HepG2 (cell line): ENCODE data around the gene DDX1. TPM values are rescaled to one million over a fixed set of nuclear protein-coding genes. Genes with fewer than 3 reads are reported as not detected.

Source experiments
- ATAC-seq: fragments of 200-7000 bp; cut with Tn5 transposase; 3 replicates; pipeline ENCODE4 v1.9.1; 2020; ENCODE audit warnings: mild to moderate bottlenecking, moderate library complexity
- BruUV-seq: library from RNA; stranded (reverse); fragments of 400-500 nt; replicated peaks from 2 replicates; lab custom pipeline; 2021; lab: Mats Ljungman, UMichigan
- CTCF ChIA-PET: fragments of 300-600 bp; formaldehyde crosslinking; extraction: SDS; loops from one replicate; lab custom pipeline; 2021; ENCODE audit warnings: low total read pairs, inconsistent platforms, low intra/inter-chr PET ratio; lab: Yijun Ruan, JAX
- POLR2A ChIA-PET: fragments of 350-600 bp; sonication (Branson Sonifier 250); formaldehyde crosslinking; loops from one replicate; lab custom pipeline; 2020; ENCODE audit warnings: antibody characterized with exemption, inconsistent platforms; lab: Yijun Ruan, JAX
- DNase-seq: peaks from one replicate; pipeline ENCODE4 v3.0.0-alpha.2; 2015; ENCODE audit warnings: low spot score
- FAIRE-seq: peaks from 3 replicates; lab custom pipeline; 2011; peaks lifted over from hg19 to GRCh38; lab: Jason Lieb, UNC
- H2AFZ ChIP-seq: one replicate; pipeline ENCODE4 v1.6.1; 2011; ENCODE audit warnings: low read length, inconsistent platforms
- H3K27ac ChIP-seq: fragments of 300-600 bp; 3 replicates; pipeline ENCODE4 v1.8.0; 2011; ENCODE audit warnings: mixed run types, mild to moderate bottlenecking, mixed read lengths, low read length, inconsistent platforms; ENCODE audit not compliant: insufficient read depth; ENCODE audit errors: extremely low read length
- H3K27me3 ChIP-seq, 2 experiments: fragments of 200-600 bp in 1 of 2; 2 replicates in 1 of 2; 3 replicates in 1 of 2; pipeline versions ENCODE4 v1.6.0 to v1.8.0; 2011; ENCODE audit warnings: low read length in 2 of 2, mild to moderate bottlenecking in 2 of 2, moderate library complexity in 2 of 2, inconsistent platforms in 1 of 2; ENCODE audit not compliant: insufficient read depth in 2 of 2, control insufficient read depth in 1 of 2
- H3K36me3 ChIP-seq, 2 experiments: fragments of 200-600 bp in 1 of 2; replicated peaks in 1 of 2; 2 replicates in 1 of 2; 3 replicates in 1 of 2; pipeline versions ENCODE4 v1.5.1 to v1.8.0; 2011; ENCODE audit warnings: low read length in 2 of 2, inconsistent platforms in 1 of 2; ENCODE audit not compliant: insufficient read depth in 2 of 2, control insufficient read depth in 1 of 2
- H3K4me1 ChIP-seq: 2 replicates; pipeline ENCODE4 v1.5.1; 2012; ENCODE audit warnings: low read length, inconsistent platforms; ENCODE audit not compliant: insufficient read depth
- H3K4me2 ChIP-seq: 2 replicates; pipeline ENCODE4 v1.6.0; 2011; ENCODE audit warnings: low read depth, low read length, inconsistent platforms
- H3K4me3 ChIP-seq, 3 experiments: fragments of 200-600 bp in 1 of 3; sonication (generic), shearing (Covaris generic) in 1 of 3; replicated peaks in 1 of 3; 2 replicates each; pipeline ENCODE4 v1.5.1; 2011 to 2016; ENCODE audit warnings: low read length in 3 of 3, inconsistent platforms in 2 of 3, low read depth in 2 of 3, mild to moderate bottlenecking in 2 of 3, control low read depth in 1 of 3, mixed read lengths in 1 of 3; ENCODE audit not compliant: insufficient read depth in 1 of 3
- H3K79me2 ChIP-seq: one replicate; pipeline ENCODE4 v1.6.1; 2011; ENCODE audit warnings: low read length, inconsistent platforms; ENCODE audit not compliant: insufficient read depth
- H3K9ac ChIP-seq: 2 replicates; pipeline ENCODE4 v1.6.0; 2011; ENCODE audit warnings: mild to moderate bottlenecking, low read depth, low read length, inconsistent platforms; ENCODE audit not compliant: insufficient read depth
- H3K9me3 ChIP-seq: 2 replicates; pipeline ENCODE4 v1.5.1; 2012; ENCODE audit warnings: mild to moderate bottlenecking, low read length
- H4K20me1 ChIP-seq: 2 replicates; pipeline ENCODE4 v1.6.0; 2011; ENCODE audit warnings: inconsistent platforms, mild to moderate bottlenecking, low read length, moderate library complexity; ENCODE audit not compliant: insufficient read depth
- ATF1 ChIP-seq: IDR thresholded peaks from 2 replicates; pipeline ENCODE4 v1.6.1; 2016; ENCODE audit warnings: mild to moderate bottlenecking, control low read depth
- KAT2B ChIP-seq: fragments of 150-350 bp; IDR thresholded peaks from 2 replicates; pipeline ENCODE4 v1.6.1; 2014; ENCODE audit warnings: low read depth, low read length, borderline replicate concordance
- NFKB2 ChIP-seq: sonication (generic); formaldehyde crosslinking; IDR thresholded peaks from 2 replicates; pipeline ENCODE4 v1.4.0; 2020; ENCODE audit warnings: missing genetic modification reagents, borderline replicate concordance
- PAXIP1 ChIP-seq: sonication (generic); formaldehyde crosslinking; conservative IDR thresholded peaks from 2 replicates; pipeline ENCODE4 v1.4.0; 2020; ENCODE audit warnings: mild to moderate bottlenecking, missing genetic modification reagents, moderate library complexity
- POGZ ChIP-seq: sonication (generic); formaldehyde crosslinking; IDR thresholded peaks from 2 replicates; pipeline ENCODE4 v1.4.0; 2020; ENCODE audit warnings: mild to moderate bottlenecking, missing genetic modification reagents
- PRPF4 ChIP-seq: fragments of 200-400 bp; formaldehyde crosslinking; IDR thresholded peaks from 2 replicates; pipeline ENCODE4 v1.6.1; 2016; ENCODE audit warnings: low read length, low read depth; ENCODE audit not compliant: poor library complexity, severe bottlenecking
- SRSF1 ChIP-seq: fragments of 200-400 bp; formaldehyde crosslinking; optimal IDR thresholded peaks from 2 replicates; pipeline ENCODE3; 2017; ENCODE audit warnings: mild to moderate bottlenecking, low read depth, low read length, moderate library complexity
- ZFY ChIP-seq: sonication (generic); formaldehyde crosslinking; IDR thresholded peaks from 2 replicates; pipeline ENCODE4 v1.4.0; 2020; ENCODE audit warnings: missing genetic modification reagents
- ZNF501 ChIP-seq: sonication (generic); formaldehyde crosslinking; IDR thresholded peaks from 2 replicates; pipeline ENCODE4 v1.5.1; 2020; ENCODE audit warnings: mild to moderate bottlenecking, moderate library complexity, missing genetic modification reagents
- ZNF572 ChIP-seq: sonication (generic); formaldehyde crosslinking; IDR thresholded peaks from 2 replicates; pipeline ENCODE4 v1.5.1; 2020; ENCODE audit warnings: mild to moderate bottlenecking, missing genetic modification reagents
- WGBS: methylation state at CpG from one replicate; pipeline ENCODE4 v1.1.6; 2017; ENCODE audit warnings: low lambda C conversion rate; 5-methylcytosine and 5-hydroxymethylcytosine counted together
- in situ Hi-C: cut with HindIII; loops from 2 replicates; pipeline ENCODE4 v1.10.0; 2017; ENCODE audit warnings: low pct_unique_long_range_greater_than_20kb; ENCODE audit not compliant: extremely low pct_ligation_motif_present
- intact Hi-C: fragments of 100-400 bp; cut with micrococcal nuclease; formaldehyde crosslinking; loops from one replicate; pipeline ENCODE4 v1.10.0; 2022; ENCODE audit not compliant: unreplicated experiment
- polyA plus RNA-seq, 8 experiments: library from polyadenylated mRNA; depleted of rRNA in 3 of 8; stranded (reverse) in 7 of 8; unstranded in 1 of 8; fragments of >200 nt; fragmentation: Illumina TruSeq in 4 of 8; extraction: Trizol in 4 of 8; gene quantifications; 2 replicates each; pipeline versions ENCODE4 v1.2.1 to v1.2.3, GENCODE V29; 2011 to 2016; ENCODE audit warnings: low read depth in 4 of 8, missing spikeins in 1 of 8, mixed read lengths in 1 of 8; ENCODE audit not compliant: insufficient read depth in 1 of 8
- total RNA-seq, 5 experiments: library from RNA; depleted of rRNA; stranded (reverse); fragments of >200 nt; fragmentation: Illumina TruSeq; extraction: Trizol; gene quantifications; 2 replicates each; pipeline ENCODE4 v1.2.3, GENCODE V29; 2016; ENCODE audit warnings: low read depth in 1 of 5

Gene DDX1
- total and polyA plus RNA-seq, 2 of the 13 experiments (the other 11 are each of a cell fraction or from before 2014, with no cell fraction given) = 81.6 to 130 TPM

- BruUV-seq = no TSS peak
- Histone ChIP-seq H4K20me1 (no peaks in the 10 kb centered on the region), H3K79me2 (no peaks in the 10 kb centered on the region), H3K36me3 (no peaks in the 10 kb centered on the region), H3K4me3 (no peak overlapping the region), H3K27ac (no peak overlapping the region), H3K4me2 (no peak overlapping the region), H3K27me3 (peaks cover 4 to 61% of the 10 kb centered on the region in 2 experiments; a peak in 4 of 5 replicates), H3K9ac (no peak overlapping the region), H3K4me1 (no peaks in the 10 kb centered on the region), H2AFZ (no peak overlapping the region), H3K9me3 (no peaks in the 10 kb centered on the region)
- ChIA-PET POLR2A (no interaction called here), CTCF (no interaction called here)
- in situ Hi-C loops = no loop called here
- no peak for ATAC-seq
- TF ChIP-seq ATF1 = no peak
- TF ChIP-seq SRSF1 = no peak
- no peak for TF ChIP-seq NFKB2
- TF ChIP-seq PAXIP1 (CRISPR knock-in tag) = no peak
- TF ChIP-seq ZNF501 = no peak
- TF ChIP-seq POGZ = no peak
- TF ChIP-seq ZNF572 = no peak
- TF ChIP-seq KAT2B = no peak
- TF ChIP-seq PRPF4 = no peak
- no peak for TF ChIP-seq ZFY (CRISPR knock-in tag)
- intact Hi-C loops = no loop called here
- FAIRE-seq = no peak
- 43% methylated on average over 7 of the region's 7 CpGs for WGBS
- no peak for DNase-seq
Measured at GRCh38 chr2:15655123-15655887, 63.6 kb downstream of the DDX1 start.
